Gastrocnemius medialis (tissue), 4 donors: Measurements from ENCODE around the gene B3GNT8. TPM values are rescaled to one million over a fixed set of nuclear protein-coding genes. Genes with fewer than 3 reads are reported as not detected.

Source experiments
- ATAC-seq, 2 donors: fragments of 150-250 bp; one replicate each; pipeline ENCODE4 v1.9.1; 2016
- DNase-seq, 2 donors: peaks; one replicate each; pipeline ENCODE4 v3.0.0-alpha.2; 2019
- H3K27ac ChIP-seq, 4 donors: fragments of 200-600 bp; sonication (generic); 1 replicate in 1 of 4; 2 replicates in 3 of 4; pipeline ENCODE4 v1.5.1; 2016 to 2018; ENCODE audit warnings: mild to moderate bottlenecking in 2 of 4, moderate library complexity in 1 of 4
- H3K27me3 ChIP-seq, 3 donors: fragments of 200-600 bp; sonication (generic) in 2 of 3; 1 replicate in 1 of 3; 2 replicates in 2 of 3; pipeline versions ENCODE4 v1.5.1 to v1.6.0; 2016 to 2019; ENCODE audit warnings: mild to moderate bottlenecking in 1 of 3, moderate library complexity in 1 of 3
- H3K36me3 ChIP-seq, 2 donors: fragments of 200-600 bp; sonication (generic) in 1 of 2; one replicate each; pipeline ENCODE4 v1.5.1; 2017 to 2018
- H3K4me1 ChIP-seq, 2 donors: fragments of 200-600 bp; sonication (generic) in 1 of 2; one replicate each; pipeline ENCODE4 v1.5.1; 2016 to 2017; ENCODE audit warnings: mild to moderate bottlenecking in 2 of 2
- H3K4me3 ChIP-seq, 4 donors: fragments of 200-600 bp; sonication (generic) in 3 of 4; 1 replicate in 1 of 4; 2 replicates in 3 of 4; pipeline ENCODE4 v1.5.1; 2016 to 2019; ENCODE audit warnings: mild to moderate bottlenecking in 2 of 4
- H3K9me3 ChIP-seq, 3 donors: fragments of 200-600 bp; sonication (generic) in 2 of 3; 1 replicate in 1 of 3; 2 replicates in 2 of 3; pipeline ENCODE4 v1.5.1; 2016 to 2019
- CTCF ChIP-seq, 5 experiments: fragments of 450-650 bp in 3 of 5; fragments of 200-600 bp in 2 of 5; sonication (generic) in 2 of 5; IDR thresholded peaks in 4 of 5; conservative IDR thresholded peaks in 1 of 5; 1 replicate in 4 of 5; 2 replicates in 1 of 5; pipeline ENCODE4 v1.5.1; 2016 to 2019; ENCODE audit warnings: antibody characterized with exemption in 5 of 5, mild to moderate bottlenecking in 3 of 5, moderate library complexity in 3 of 5
- POLR2A ChIP-seq, 2 donors: fragments of 450-650 bp; IDR thresholded peaks; one replicate each; pipeline ENCODE4 v1.6.1; 2017; ENCODE audit warnings: antibody characterized with exemption in 2 of 2, mild to moderate bottlenecking in 2 of 2, moderate library complexity in 2 of 2
- in situ Hi-C, 4 donors: fragments of 200-750 bp; cut with MboI; loops; one replicate each; pipeline versions ENCODE4 v1.15.0 to v1.8.0; 2017; ENCODE audit warnings: low sequenced_read_pairs in 4 of 4
- intact Hi-C: fragments of 100-400 bp; cut with DNase I; formaldehyde crosslinking; loops from one replicate; pipeline ENCODE4 v1.15.1; 2023; ENCODE audit warnings: low total_unique reads
- total RNA-seq, 4 donors: library from RNA; depleted of rRNA; stranded (reverse); fragments of >200 nt; gene quantifications; one replicate each; pipeline versions ENCODE4 v1.1.0 to v1.2.3, GENCODE V29; 2016

B3GNT8 gene
- total RNA-seq, 4 donors from 2014 or later = 0.24 to 0.33 (median 0.33) TPM; not detected in 1

DNA sequence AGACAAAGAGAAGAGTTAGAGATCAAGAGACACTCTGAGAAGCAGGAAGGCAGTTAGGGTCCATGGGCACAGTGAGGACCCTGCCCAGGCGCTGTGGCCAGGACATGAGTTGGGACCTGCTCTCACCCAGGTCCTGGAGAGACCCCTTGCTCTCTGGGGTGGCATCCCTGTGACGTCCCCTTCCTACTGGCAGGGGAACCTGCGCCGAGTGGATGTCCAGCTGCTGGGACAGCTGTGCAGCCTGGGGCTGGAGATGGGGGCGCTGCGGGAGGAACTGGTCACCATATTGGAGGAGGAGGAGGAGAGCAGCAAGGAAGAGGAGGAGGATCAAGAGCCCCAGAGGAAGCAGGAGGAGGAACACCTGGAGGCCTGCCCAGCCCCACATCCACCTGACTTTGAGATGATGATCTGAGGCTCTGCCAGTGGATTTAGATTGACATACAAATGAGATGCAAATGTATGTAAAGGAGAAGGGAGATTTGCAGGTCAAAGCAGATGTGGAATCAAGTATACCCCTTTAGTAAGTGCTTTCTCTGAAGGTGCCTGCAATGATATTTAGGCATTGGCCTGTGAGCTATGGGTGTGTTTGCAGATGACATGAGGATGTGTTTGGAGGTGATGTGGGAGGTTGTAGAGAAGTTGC, 16.8 kb upstream of the B3GNT8 start:
- Histone ChIP-seq H3K4me3 (no peak overlapping the region), H3K9me3 (no peaks in the 10 kb centered on the region), H3K27me3 (no peaks in the 10 kb centered on the region), H3K27ac (no peak overlapping the region), H3K4me1 (peaks cover 4 to 8% of the 10 kb centered on the region in 2 donors), H3K36me3 (no peaks in the 10 kb centered on the region)
- intact Hi-C loops = loop anchor here (10.0 kb wide), 1 partner anchor 91 kb away; no protein-coding TSS in a partner anchor
- DNase-seq (no peak), ATAC-seq (no peak)
- in situ Hi-C loops = loop anchor here in 1 of 4 donors (10.0 kb wide), 1 partner anchor 121 kb away; no protein-coding TSS in a partner anchor
- TF ChIP-seq POLR2A (IDR thresholded peaks at IDR 0.05) (no peak), CTCF (IDR thresholded peaks at IDR 0.05 in 4 of 5, conservative IDR thresholded peaks at IDR 0.05 in 1 of 5) (no peak)

DNA sequence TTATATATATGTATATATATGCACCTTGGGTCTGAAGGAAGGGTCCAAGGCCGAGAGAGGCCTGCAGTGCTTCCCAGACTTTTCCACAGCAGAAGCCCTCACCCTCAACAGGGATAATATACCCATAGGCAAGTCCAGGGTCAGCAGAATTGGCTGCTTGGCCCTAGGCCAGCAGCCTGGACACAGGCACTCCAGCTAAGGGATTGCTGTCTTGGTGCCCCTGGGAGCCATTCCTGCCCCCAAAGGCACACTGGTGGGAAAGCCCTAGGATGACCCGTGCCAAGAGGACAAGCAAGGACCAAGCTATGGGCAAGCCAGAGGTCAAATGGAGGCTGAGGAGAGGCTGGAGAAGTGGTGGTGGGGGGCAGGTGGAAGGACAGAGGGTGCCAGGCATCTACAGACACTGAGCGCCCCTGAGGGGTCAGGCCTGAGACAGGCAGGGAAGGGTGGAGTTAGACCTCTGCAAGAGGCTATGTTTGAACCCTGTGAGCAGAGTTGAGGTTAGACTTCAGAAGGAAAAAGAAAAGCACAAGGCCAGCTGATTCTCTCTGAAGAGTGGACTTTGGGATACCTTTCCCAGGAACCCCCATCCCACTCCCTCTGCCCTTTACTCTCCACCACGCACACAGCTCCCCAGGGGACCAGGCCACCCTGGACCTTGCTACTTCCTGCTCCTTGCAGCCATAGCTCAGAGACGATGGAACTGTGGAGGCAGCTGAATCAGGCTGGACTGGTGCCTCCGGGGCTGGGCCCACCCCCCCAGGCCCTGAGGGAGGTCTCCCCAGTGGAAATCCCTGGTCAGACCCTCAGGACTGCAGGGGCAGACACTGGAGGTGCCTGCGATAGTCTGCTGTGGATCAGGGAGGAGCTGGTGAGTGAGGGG, 15.5 kb upstream of the B3GNT8 start, which contains the start of gene ERICH4:
ERICH4 (plus strand) TSS at position 684 of the 883 bp plus-strand sequence; CDS start at position 698, 14 bp downstream.
- no peaks in the 10 kb centered on the region for H3K9me3 ChIP-seq
- no peak for DNase-seq
- no peaks in the 10 kb centered on the region for H3K27me3 ChIP-seq
- intact Hi-C loops (loop anchor here (10.0 kb wide), 1 partner anchor 92 kb away; no protein-coding TSS in a partner anchor), in situ Hi-C loops (loop anchor here in 1 of 4 donors (10.0 kb wide), 1 partner anchor 122 kb away; no protein-coding TSS in a partner anchor)
- no peak within 1 kb of the TSS for H3K4me3 ChIP-seq
- H3K27ac ChIP-seq = no peak within 1 kb of the TSS
- peaks cover 0 to 5% of the 10 kb centered on the region in 2 donors for H3K36me3 ChIP-seq
- TF ChIP-seq POLR2A (IDR thresholded peaks at IDR 0.05) (no peak), CTCF (IDR thresholded peaks at IDR 0.05 in 4 of 5, conservative IDR thresholded peaks at IDR 0.05 in 1 of 5) (no peak)
- peaks cover 9 to 13% of the 10 kb centered on the region in 2 donors for H3K4me1 ChIP-seq
- ATAC-seq = no peak

- H3K27ac ChIP-seq = no peak overlapping the region
- DNase-seq (no peak), ATAC-seq (no peak)
- intact Hi-C loops = loop anchor here (10.0 kb wide), 1 partner anchor 93 kb away; no protein-coding TSS in a partner anchor
- H3K36me3 ChIP-seq = peaks cover 0 to 18% of the 10 kb centered on the region in 2 donors
- TF ChIP-seq POLR2A (IDR thresholded peaks at IDR 0.05) (no peak), CTCF (IDR thresholded peaks at IDR 0.05 in 4 of 5, conservative IDR thresholded peaks at IDR 0.05 in 1 of 5) (no peak)
- H3K4me3 ChIP-seq = no peak overlapping the region
- no peaks in the 10 kb centered on the region for H3K9me3 ChIP-seq
- in situ Hi-C loops = loop anchor here in 1 of 4 donors (10.0 kb wide), 1 partner anchor 123 kb away; no protein-coding TSS in a partner anchor
- H3K4me1 ChIP-seq = peaks cover 9 to 13% of the 10 kb centered on the region in 2 donors
- no peaks in the 10 kb centered on the region for H3K27me3 ChIP-seq
Observed at GRCh38 chr19:41441321-41441945, 14.3 kb upstream of the B3GNT8 start.

- in situ Hi-C loops (loop anchor here in 1 of 4 donors (10.0 kb wide), 1 partner anchor 125 kb away; no protein-coding TSS in a partner anchor), intact Hi-C loops (loop anchor here (1.0 to 10.0 kb wide), 6 partner anchors 42 to 687 kb away; partner anchors contain the start of genes ACTMAP, BCKDHA, EXOSC5 and HNRNPUL1)
Observed at GRCh38 chr19:41439441-41440222, 12.5 kb upstream of the B3GNT8 start, which contains the start of gene DMAC2. Gene DMAC2 (minus strand): TSS chr19:41439912. CDS start chr19:41439899, 13 bp downstream.

More at GRCh38 chr19:41439441-41440222, 12.5 kb upstream of the B3GNT8 start, which contains the start of gene DMAC2:
- Histone ChIP-seq H3K9me3 (no peaks in the 10 kb centered on the region), H3K4me3 (peak within 1 kb of the TSS; percentile 71 to 84 (median 82)), H3K27me3 (no peaks in the 10 kb centered on the region), H3K4me1 (peaks cover 9 to 13% of the 10 kb centered on the region in 2 donors), H3K27ac (peak within 1 kb of the TSS; percentile 91 to 95 (median 93)), H3K36me3 (peaks cover 0 to 19% of the 10 kb centered on the region in 2 donors)
- peak; percentile 97 to 98 for DNase-seq
- TF ChIP-seq POLR2A (IDR thresholded peaks at IDR 0.05) (peak; percentile 65 to 74), CTCF (IDR thresholded peaks at IDR 0.05 in 4 of 5, conservative IDR thresholded peaks at IDR 0.05 in 1 of 5) (peak; percentile 29 to 66 (median 38))
- ATAC-seq = peak; percentile 99
